B cell (primary cell): ENCODE data around the gene CLCF1. TPM values are rescaled to one million over a fixed set of nuclear protein-coding genes. Genes with fewer than 3 reads are reported as not detected.

ENCODE experiments used
- ATAC-seq: fragments of 200-7000 bp; cut with Tn5 transposase; one replicate; pipeline ENCODE4 v1.10.0; 2021; ENCODE audit warnings: low read depth, mild to moderate bottlenecking, moderate number of reproducible peaks, moderate library complexity
- CTCF ChIA-PET: fragments of 350-600 bp; sonication (Branson Sonifier 250); formaldehyde crosslinking; loops from one replicate; lab custom pipeline; 2021; ENCODE audit warnings: antibody characterized with exemption, inconsistent platforms; lab: Charles Lee
- POLR2A ChIA-PET: fragments of 350-600 bp; sonication (Branson Sonifier 250); formaldehyde crosslinking; loops from one replicate; lab custom pipeline; 2021; ENCODE audit warnings: antibody characterized with exemption; lab: Charles Lee
- DNase-seq: peaks from one replicate; pipeline ENCODE4 v3.0.0; 2013
- H2AFZ ChIP-seq: 2 replicates; pipeline ENCODE4 v1.6.1; 2012; ENCODE audit warnings: mild to moderate bottlenecking, low read depth, low read length; ENCODE audit not compliant: insufficient read depth, poor library complexity, severe bottlenecking
- H3K27ac ChIP-seq, 2 donors: 1 replicate in 1 of 2; 2 replicates in 1 of 2; pipeline ENCODE4 v1.5.1; 2012 to 2013; ENCODE audit warnings: low read length in 2 of 2, mild to moderate bottlenecking in 2 of 2, moderate library complexity in 1 of 2
- H3K27me3 ChIP-seq, 4 experiments: fragments of 200-600 bp in 1 of 4; sonication (generic) in 1 of 4; replicated peaks in 1 of 4; 1 replicate in 2 of 4; 2 replicates in 2 of 4; pipeline versions ENCODE4 v1.6.1 to v1.7.0; 2013 to 2016; ENCODE audit warnings: low read length in 3 of 4, mild to moderate bottlenecking in 2 of 4, mixed read lengths in 1 of 4, moderate library complexity in 1 of 4; ENCODE audit not compliant: insufficient read depth in 4 of 4, control insufficient read depth in 3 of 4; ENCODE audit errors: control extremely low read depth in 1 of 4
- H3K36me3 ChIP-seq, 2 experiments: replicated peaks in 1 of 2; 1 replicate in 1 of 2; 2 replicates in 1 of 2; pipeline versions ENCODE4 v1.6.1 to v1.7.1; 2013; ENCODE audit warnings: low read length in 1 of 2; ENCODE audit not compliant: insufficient read depth in 2 of 2, control insufficient read depth in 1 of 2; ENCODE audit errors: control extremely low read depth in 1 of 2, extremely low read depth in 1 of 2
- H3K4me1 ChIP-seq, 2 donors: fragments of 200-600 bp in 1 of 2; sonication (generic) in 1 of 2; 1 replicate in 1 of 2; 2 replicates in 1 of 2; pipeline versions ENCODE4 v1.5.1 to v1.6.1; 2013 to 2017; ENCODE audit warnings: low read length in 2 of 2; ENCODE audit not compliant: control insufficient read depth in 2 of 2, insufficient read depth in 2 of 2
- H3K4me2 ChIP-seq: replicated peaks from 2 replicates; pipeline ENCODE3; 2012; ENCODE audit warnings: mild to moderate bottlenecking, low read depth, low read length; ENCODE audit not compliant: poor library complexity, severe bottlenecking
- H3K4me3 ChIP-seq, 5 experiments: fragments of 200-600 bp in 1 of 5; sonication (generic) in 1 of 5; 1 replicate in 3 of 5; 2 replicates in 2 of 5; pipeline versions ENCODE4 v1.5.1 to v1.7.0; 2011 to 2016; ENCODE audit warnings: low read length in 4 of 5, mild to moderate bottlenecking in 4 of 5, low read depth in 2 of 5, control low read depth in 1 of 5, moderate library complexity in 1 of 5; ENCODE audit not compliant: insufficient read depth in 1 of 5; ENCODE audit errors: control extremely low read depth in 1 of 5, extremely low read depth in 1 of 5
- H3K79me2 ChIP-seq: fragments of 200-600 bp; sonication (generic); one replicate; pipeline ENCODE4 v1.6.0; 2016; ENCODE audit warnings: low read length; ENCODE audit not compliant: control insufficient read depth, insufficient read depth
- H3K9ac ChIP-seq: fragments of 200-600 bp; sonication (generic); 2 replicates; pipeline ENCODE4 v1.6.1; 2017; ENCODE audit warnings: mild to moderate bottlenecking, low read length, moderate library complexity
- H3K9me3 ChIP-seq, 3 donors: one replicate each; pipeline versions ENCODE4 v1.6.1 to v1.7.1; 2013; ENCODE audit warnings: low read length in 2 of 3; ENCODE audit not compliant: control insufficient read depth in 2 of 3, insufficient read depth in 1 of 3; ENCODE audit errors: control extremely low read depth in 1 of 3
- H4K20me1 ChIP-seq: 2 replicates; pipeline ENCODE4 v1.6.0; 2012; ENCODE audit warnings: mild to moderate bottlenecking, low read length; ENCODE audit not compliant: insufficient read depth, control insufficient read depth, poor library complexity, severe bottlenecking
- H3K27ac Mint-ChIP-seq: one replicate; pipeline ENCODE4 v1.8.0; 2021; ENCODE audit warnings: mixed read lengths
- H3K27me3 Mint-ChIP-seq: one replicate; pipeline ENCODE4 v1.8.0; 2021; ENCODE audit warnings: mixed read lengths
- H3K4me1 Mint-ChIP-seq: one replicate; pipeline ENCODE4 v1.8.0; 2021; ENCODE audit warnings: mixed read lengths
- H3K4me3 Mint-ChIP-seq: one replicate; pipeline ENCODE4 v1.8.0; 2021; ENCODE audit warnings: mixed read lengths
- H3K9me3 Mint-ChIP-seq: one replicate; pipeline ENCODE4 v1.8.0; 2022; ENCODE audit warnings: mixed read lengths; ENCODE audit not compliant: insufficient read depth
- EZH2 ChIP-seq: IDR thresholded peaks from 2 replicates; pipeline ENCODE4 v1.6.1; 2012; ENCODE audit warnings: borderline replicate concordance, low read depth, mild to moderate bottlenecking, moderate library complexity, low read length; ENCODE audit not compliant: insufficient read depth, poor library complexity, severe bottlenecking
- WGBS: methylation state at CpG from one replicate; pipeline ENCODE4 v1.1.5; 2013; ENCODE audit warnings: missing lambda C conversion rate; ENCODE audit not compliant: insufficient coverage; 5-methylcytosine and 5-hydroxymethylcytosine counted together
- intact Hi-C: fragments of 100-400 bp; cut with micrococcal nuclease; formaldehyde crosslinking; loops from one replicate; pipeline ENCODE4 v1.10.0; 2022
- polyA plus RNA-seq: library from polyadenylated mRNA; depleted of rRNA; stranded (reverse); fragments of >200 nt; gene quantifications from 2 replicates; pipeline ENCODE4 v1.2.3, GENCODE V29; 2012
- total RNA-seq, 2 donors: library from RNA; stranded (reverse); fragments of 120-200 nt in 1 of 2; gene quantifications; 1 replicate in 1 of 2; 2 replicates in 1 of 2; pipeline versions ENCODE4 v1.2.3 to v1.2.4, GENCODE V29; 2013 to 2022
- TF ChIP-seq, protein P1 (sequence below): fragments of 200-600 bp; IDR thresholded peaks from one replicate; pipeline ENCODE4 v1.8.0; 2022; ENCODE audit warnings: antibody characterized with exemption, mild to moderate bottlenecking

Gene CLCF1
- total and polyA plus RNA-seq, 2 donors (not counting 1 experiment from before 2014, with no cell fraction given), result 29.1 to 44.6 TPM

DNA sequence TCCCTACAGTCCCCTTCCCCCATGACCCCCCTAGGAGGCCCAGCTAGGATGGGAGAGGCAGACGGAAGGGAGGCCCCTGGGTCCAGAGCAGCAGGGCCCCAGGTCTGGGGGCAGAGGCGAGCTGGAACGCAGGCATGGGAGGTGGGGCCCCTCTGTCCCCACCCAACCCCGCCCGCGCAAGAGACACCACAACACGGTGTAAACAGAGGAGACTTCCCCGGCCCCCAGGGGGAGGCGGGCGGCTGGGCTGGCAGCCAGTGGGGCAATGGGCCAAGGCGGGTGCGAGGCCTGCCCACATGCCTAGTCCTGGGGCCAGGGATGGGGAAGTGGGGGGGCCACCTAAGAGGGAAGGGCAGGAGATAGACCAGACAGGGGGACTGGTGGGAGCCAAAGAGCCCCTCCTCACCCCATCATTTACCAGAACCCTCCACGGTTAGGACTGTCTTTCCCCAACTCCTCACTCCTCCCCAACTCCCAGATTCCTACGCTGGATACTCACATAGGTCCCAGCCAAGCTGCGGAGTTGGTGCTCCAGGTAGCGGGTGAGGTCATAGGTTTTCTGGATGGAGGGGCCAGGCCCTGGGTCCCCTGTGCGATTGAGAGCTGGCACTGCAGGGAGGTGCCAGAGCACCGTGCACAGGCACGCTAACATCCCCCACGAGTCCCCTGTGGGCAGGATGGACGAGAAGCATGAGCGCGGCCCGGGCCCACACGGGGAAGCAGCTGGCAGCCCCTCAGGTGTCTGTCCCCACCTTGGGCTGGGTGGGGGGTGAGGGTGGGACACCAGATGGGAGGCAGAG lies 6.2 kb downstream of the CLCF1 start:
- ATAC-seq (peak; percentile 34), DNase-seq (no peak)
- POLR2A ChIA-PET, result interaction anchor here (0.8 to 14.2 kb wide), 4 partner anchors 12 to 78 kb away, joined by 3 to 323 read pairs (median 25); partner anchors contain the start of genes ANKRD13D, POLD4 and TBC1D10C
- Histone ChIP-seq H3K36me3 (peaks cover 0 to 37% of the 10 kb centered on the region in 2 experiments), H3K27me3 (no peaks in the 10 kb centered on the region), H3K27ac (peak overlapping the region; percentile 50 to 70), H4K20me1 (peaks cover 77% of the 10 kb centered on the region), H3K79me2 (peaks cover 72% of the 10 kb centered on the region), H2AFZ (no peak overlapping the region), H3K4me3 (peak overlapping the region in 1 of 5 experiments; percentile 22), H3K9me3 (no peaks in the 10 kb centered on the region), H3K4me1 (peaks cover 83 to 86% of the 10 kb centered on the region in 2 donors), H3K9ac (no peak overlapping the region), H3K4me2 (peak overlapping the region; percentile 93)
- WGBS, result 42% methylated on average over 11 of the region's 25 CpGs
- intact Hi-C loops, result no loop called here
- CTCF ChIA-PET, result interaction anchor here (39.5 to 42.2 kb wide), 2 partner anchors 4 to 12 kb away, joined by 2379 read pairs; partner anchors contain the start of genes CLCF1, POLD4 and RAD9A
- Mint-ChIP-seq H3K4me3 (peak overlapping the region; percentile 92), H3K27me3 (no peaks in the 10 kb centered on the region), H3K4me1 (peaks cover 91% of the 10 kb centered on the region), H3K9me3 (no peaks in the 10 kb centered on the region), H3K27ac (peak overlapping the region; percentile 72)
- TF ChIP-seq EZH2, result no peak
- TF ChIP-seq, protein P1, sequence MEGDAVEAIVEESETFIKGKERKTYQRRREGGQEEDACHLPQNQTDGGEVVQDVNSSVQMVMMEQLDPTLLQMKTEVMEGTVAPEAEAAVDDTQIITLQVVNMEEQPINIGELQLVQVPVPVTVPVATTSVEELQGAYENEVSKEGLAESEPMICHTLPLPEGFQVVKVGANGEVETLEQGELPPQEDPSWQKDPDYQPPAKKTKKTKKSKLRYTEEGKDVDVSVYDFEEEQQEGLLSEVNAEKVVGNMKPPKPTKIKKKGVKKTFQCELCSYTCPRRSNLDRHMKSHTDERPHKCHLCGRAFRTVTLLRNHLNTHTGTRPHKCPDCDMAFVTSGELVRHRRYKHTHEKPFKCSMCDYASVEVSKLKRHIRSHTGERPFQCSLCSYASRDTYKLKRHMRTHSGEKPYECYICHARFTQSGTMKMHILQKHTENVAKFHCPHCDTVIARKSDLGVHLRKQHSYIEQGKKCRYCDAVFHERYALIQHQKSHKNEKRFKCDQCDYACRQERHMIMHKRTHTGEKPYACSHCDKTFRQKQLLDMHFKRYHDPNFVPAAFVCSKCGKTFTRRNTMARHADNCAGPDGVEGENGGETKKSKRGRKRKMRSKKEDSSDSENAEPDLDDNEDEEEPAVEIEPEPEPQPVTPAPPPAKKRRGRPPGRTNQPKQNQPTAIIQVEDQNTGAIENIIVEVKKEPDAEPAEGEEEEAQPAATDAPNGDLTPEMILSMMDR, result no peak

DNA sequence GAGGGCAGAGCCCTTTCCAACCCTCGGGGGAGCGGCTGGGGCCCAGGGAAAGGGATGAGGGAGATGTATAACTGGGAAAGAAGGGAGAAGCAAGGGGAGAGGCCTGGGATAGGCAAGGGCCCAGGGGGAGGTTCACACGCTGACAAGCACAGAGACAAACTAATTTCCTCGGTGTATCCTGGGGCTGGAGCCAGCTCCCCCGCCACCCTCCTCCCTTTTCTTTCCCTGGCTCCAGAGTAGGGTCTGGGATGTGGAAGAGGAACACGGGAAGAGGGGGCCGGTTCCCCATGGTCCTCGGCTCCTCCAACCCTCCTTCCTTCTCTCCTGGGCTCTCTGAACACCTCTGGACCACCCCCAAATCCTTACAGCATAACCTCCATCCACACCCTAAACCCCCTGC lies 6.9 kb downstream of the CLCF1 start:
- CTCF ChIA-PET, result interaction anchor here (39.5 to 42.2 kb wide), 2 partner anchors 5 to 12 kb away, joined by 2379 read pairs; partner anchors contain the start of genes CLCF1, POLD4 and RAD9A

More for the DNA sequence above, 6.9 kb downstream of the CLCF1 start:
- H3K4me1 Mint-ChIP-seq, result peaks cover 93% of the 10 kb centered on the region
- peak overlapping the region; percentile 93 for H3K4me2 ChIP-seq
- peaks cover 81 to 85% of the 10 kb centered on the region in 2 donors for H3K4me1 ChIP-seq
- POLR2A ChIA-PET, result interaction anchor here (14.2 kb wide), 1 partner anchor 11 kb away, joined by 323 read pairs; the partner anchor contains the start of gene POLD4
- H3K79me2 ChIP-seq, result peaks cover 66% of the 10 kb centered on the region
- no peaks in the 10 kb centered on the region for H3K9me3 ChIP-seq
- no peak overlapping the region for H3K4me3 ChIP-seq
- H3K9ac ChIP-seq, result no peak overlapping the region
- peak overlapping the region; percentile 90 for H3K27ac Mint-ChIP-seq
- H3K4me3 Mint-ChIP-seq, result peak overlapping the region; percentile 54
- WGBS, result 82% methylated on average over 2 of the region's 8 CpGs
- no peak overlapping the region for H2AFZ ChIP-seq
- H3K27me3 ChIP-seq, result no peaks in the 10 kb centered on the region
- no peaks in the 10 kb centered on the region for H3K27me3 Mint-ChIP-seq
- intact Hi-C loops, result no loop called here
- DNase-seq, result no peak
- peak overlapping the region; percentile 50 to 70 for H3K27ac ChIP-seq
- TF ChIP-seq, protein P1, result no peak
- no peak for TF ChIP-seq EZH2
- no peaks in the 10 kb centered on the region for H3K9me3 Mint-ChIP-seq
- H3K36me3 ChIP-seq, result peaks cover 0 to 40% of the 10 kb centered on the region in 2 experiments
- peaks cover 71% of the 10 kb centered on the region for H4K20me1 ChIP-seq
- no peak for ATAC-seq
